K562 (cell line): ENCODE data around the gene HAUS2. TPM values are rescaled to one million over a fixed set of nuclear protein-coding genes. Genes with fewer than 3 reads are reported as not detected.

ENCODE experiments used
- ARID3B ChIP-seq: fragments of 250-450 bp; sonication (Bioruptor Pico); IDR thresholded peaks from 2 replicates; pipeline ENCODE4 v1.4.0; 2020; ENCODE audit warnings: borderline replicate concordance
- CUX1 ChIP-seq: fragments of 200-800 bp; sonication (Bioruptor generic); IDR thresholded peaks from 2 replicates; pipeline ENCODE4 v1.6.1; 2016; ENCODE audit warnings: missing genetic modification characterization, missing compliant biosample characterization
- DPF2 ChIP-seq: fragments of 450-650 bp; IDR thresholded peaks from 2 replicates; pipeline ENCODE4 v1.6.1; 2016
- GATAD2B ChIP-seq: fragments of 450-650 bp; IDR thresholded peaks from 2 replicates; pipeline ENCODE4 v1.6.1; 2017; ENCODE audit warnings: mild to moderate bottlenecking, borderline replicate concordance
- HDAC6 ChIP-seq: IDR thresholded peaks from 2 replicates; pipeline ENCODE4 v1.6.1; 2012; ENCODE audit warnings: low read depth, mild to moderate bottlenecking, control low read depth, inconsistent platforms, low read length, moderate library complexity
- HOMEZ ChIP-seq: fragments of 250-450 bp; sonication (Bioruptor Pico); IDR thresholded peaks from 2 replicates; pipeline ENCODE4 v1.4.0; 2020; ENCODE audit warnings: mild to moderate bottlenecking, moderate library complexity
- KDM1A ChIP-seq, 2 experiments: fragments of 450-650 bp; IDR thresholded peaks; 2 replicates each; pipeline ENCODE4 v1.6.1; 2016; ENCODE audit warnings: mild to moderate bottlenecking in 2 of 2
- MEIS2 ChIP-seq: fragments of 450-650 bp; IDR thresholded peaks from 2 replicates; pipeline ENCODE4 v1.6.1; 2014; ENCODE audit warnings: mild to moderate bottlenecking; ENCODE audit not compliant: partially characterized antibody
- MTA2 ChIP-seq: fragments of 450-650 bp; IDR thresholded peaks from 2 replicates; pipeline ENCODE4 v1.6.1; 2016; ENCODE audit warnings: low read depth
- PHF8 ChIP-seq: fragments of 200-600 bp; sonication (generic); IDR thresholded peaks from 2 replicates; pipeline ENCODE4 v1.6.1; 2012; ENCODE audit warnings: mixed run types, mild to moderate bottlenecking, inconsistent platforms, low read length, moderate library complexity, borderline replicate concordance
- PRDM10 ChIP-seq: fragments of 450-650 bp; IDR thresholded peaks from 2 replicates; pipeline ENCODE4 v1.6.1; 2018; ENCODE audit not compliant: partially characterized antibody
- TFAP4 ChIP-seq: sonication (generic); formaldehyde crosslinking; IDR thresholded peaks from 2 replicates; pipeline ENCODE4 v1.8.0; 2022; ENCODE audit warnings: missing genetic modification reagents, mild to moderate bottlenecking, moderate library complexity, borderline replicate concordance
- THRAP3 ChIP-seq: fragments of 450-650 bp; IDR thresholded peaks from 2 replicates; pipeline ENCODE4 v1.6.1; 2016; ENCODE audit warnings: mild to moderate bottlenecking, inconsistent platforms, borderline replicate concordance
- polyA plus RNA-seq, 8 experiments: library from polyadenylated mRNA; depleted of rRNA in 4 of 8; stranded (reverse) in 5 of 8; unstranded in 3 of 8; fragments of >200 nt; fragmentation: Nextera tagmentation in 2 of 8; fragmentation: Illumina TruSeq in 1 of 8; extraction: Ambion mirVana in 2 of 8; extraction: Trizol in 1 of 8; gene quantifications; 2 replicates each; pipeline versions ENCODE4 v1.2.1 to v1.2.3, GENCODE V29; 2011 to 2014; ENCODE audit warnings: inconsistent platforms in 1 of 8, missing spikeins in 1 of 8
- total RNA-seq, 7 experiments: library from RNA; depleted of rRNA in 6 of 7; stranded (reverse); fragments of >200 nt in 6 of 7; fragmentation: Illumina TruSeq in 2 of 7; extraction: Trizol in 2 of 7; gene quantifications; 2 replicates each; pipeline versions ENCODE4 v1.2.1 to v1.2.3, GENCODE V29; 2011 to 2021; ENCODE audit warnings: low replicate concordance in 1 of 7

Gene HAUS2
- total and polyA plus RNA-seq, 9 of the 15 experiments (the other 6 are each of a cell fraction or from before 2014, with no cell fraction given), result 30.6 to 64.9 (median 54.1) TPM

GRCh38 chr15:42499858-42500609, 48.6 kb upstream of the HAUS2 start (continued):
- TF ChIP-seq PRDM10, result no peak
- peak; percentile 63 for TF ChIP-seq MTA2
- no peak for TF ChIP-seq PHF8
- TF ChIP-seq KDM1A (IDR thresholded peaks at IDR 0.05), result peak; percentile 28 to 43; a peak in 1 of 4 replicates
- TF ChIP-seq DPF2, result peak; percentile 92
- 0 out of 2 replicates have a peak, but pooled peaks have one; percentile 31 for TF ChIP-seq TFAP4 (CRISPR knock-in tag)
- TF ChIP-seq MEIS2, result peak; percentile 71
- TF ChIP-seq THRAP3, result no peak
- TF ChIP-seq CUX1 (CRISPR knock-in tag), result no peak
- no peak for TF ChIP-seq HOMEZ (CRISPR knock-in tag)
- no peak for TF ChIP-seq HDAC6
- TF ChIP-seq ARID3B (CRISPR knock-in tag), result no peak
- no peak for TF ChIP-seq GATAD2B
